NCI-H1105 treated with DMSO at 0.1 percent for 48 hours (cell line): Measurements from ENCODE around the gene CD2AP.
A peak's percentile ranks its signal among the peaks of the same experiment; 100 is the strongest.
"Not testable (repeated sequence)": the region's sequence is repeated elsewhere in the genome, so short reads cannot be mapped to it uniquely, and the experiment has no call there.

Experiments used
- DNase-seq: peaks from one replicate; lab custom pipeline; 2025; lab: John Stamatoyannopoulos, UW

CD2AP gene, protein sequence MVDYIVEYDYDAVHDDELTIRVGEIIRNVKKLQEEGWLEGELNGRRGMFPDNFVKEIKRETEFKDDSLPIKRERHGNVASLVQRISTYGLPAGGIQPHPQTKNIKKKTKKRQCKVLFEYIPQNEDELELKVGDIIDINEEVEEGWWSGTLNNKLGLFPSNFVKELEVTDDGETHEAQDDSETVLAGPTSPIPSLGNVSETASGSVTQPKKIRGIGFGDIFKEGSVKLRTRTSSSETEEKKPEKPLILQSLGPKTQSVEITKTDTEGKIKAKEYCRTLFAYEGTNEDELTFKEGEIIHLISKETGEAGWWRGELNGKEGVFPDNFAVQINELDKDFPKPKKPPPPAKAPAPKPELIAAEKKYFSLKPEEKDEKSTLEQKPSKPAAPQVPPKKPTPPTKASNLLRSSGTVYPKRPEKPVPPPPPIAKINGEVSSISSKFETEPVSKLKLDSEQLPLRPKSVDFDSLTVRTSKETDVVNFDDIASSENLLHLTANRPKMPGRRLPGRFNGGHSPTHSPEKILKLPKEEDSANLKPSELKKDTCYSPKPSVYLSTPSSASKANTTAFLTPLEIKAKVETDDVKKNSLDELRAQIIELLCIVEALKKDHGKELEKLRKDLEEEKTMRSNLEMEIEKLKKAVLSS

DNA sequence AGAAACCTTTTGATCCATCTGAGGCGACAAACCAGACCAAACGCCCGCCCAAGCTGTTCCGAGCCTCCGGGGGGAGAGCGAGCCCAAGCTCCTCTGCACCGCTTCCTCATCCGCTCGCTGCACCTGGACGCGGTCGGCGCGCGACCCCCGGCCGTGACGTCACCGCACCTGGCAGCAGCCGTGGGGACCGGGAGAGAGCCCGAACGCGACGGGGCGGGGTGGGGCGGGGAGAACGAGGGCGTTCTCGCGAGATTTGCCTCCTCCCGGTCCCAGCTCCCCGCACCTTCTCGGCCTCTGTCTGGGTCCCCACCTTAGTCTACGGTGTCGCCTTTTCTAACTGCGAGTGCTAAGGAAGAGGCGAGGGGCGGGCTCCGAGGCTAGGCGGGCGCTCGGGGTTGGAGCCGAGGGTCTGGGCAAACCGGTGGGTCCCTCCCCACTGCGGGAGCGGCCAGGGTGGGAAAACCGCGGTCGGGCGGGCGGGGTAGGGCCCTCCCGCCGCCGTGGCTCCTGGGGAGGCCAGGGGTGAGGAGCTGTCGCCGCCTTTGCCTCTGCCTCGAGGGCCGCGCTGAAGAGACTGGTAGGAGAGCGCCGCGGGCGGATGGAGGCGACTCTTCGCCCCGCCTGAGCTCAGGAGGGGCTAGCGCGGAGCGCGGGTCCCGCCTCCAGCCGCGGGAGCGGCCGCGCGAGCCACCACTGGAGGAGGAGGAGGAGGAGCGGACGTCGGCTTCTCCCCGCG is at the start of gene CD2AP:
Gene CD2AP, plus strand, starts transcription at position 293 of the 736 bp plus-strand sequence. CDS start 456 bp downstream, outside the sequence.
- peak; percentile 96 for DNase-seq

DNA sequence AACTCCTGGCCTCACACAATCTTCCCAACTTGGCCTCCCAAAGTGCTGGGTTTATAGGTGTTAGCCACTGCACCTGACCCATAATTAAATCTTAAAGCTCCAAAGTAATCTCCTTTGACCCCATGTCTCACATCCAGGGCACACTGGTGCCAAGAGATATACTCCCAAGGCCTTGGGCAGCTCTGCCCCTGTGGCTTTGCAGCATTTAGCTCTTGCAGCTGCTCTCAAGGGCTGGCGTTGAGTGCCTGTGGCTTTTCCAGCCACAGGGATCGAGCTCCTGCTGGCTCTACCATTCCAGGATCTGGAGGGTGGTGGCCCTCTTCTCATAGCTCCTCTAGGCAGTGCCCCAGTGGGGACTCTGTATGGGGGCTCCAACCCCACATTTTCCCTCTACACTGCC is 49.3 kb upstream of the CD2AP start:
- DNase-seq = no peak

DNA sequence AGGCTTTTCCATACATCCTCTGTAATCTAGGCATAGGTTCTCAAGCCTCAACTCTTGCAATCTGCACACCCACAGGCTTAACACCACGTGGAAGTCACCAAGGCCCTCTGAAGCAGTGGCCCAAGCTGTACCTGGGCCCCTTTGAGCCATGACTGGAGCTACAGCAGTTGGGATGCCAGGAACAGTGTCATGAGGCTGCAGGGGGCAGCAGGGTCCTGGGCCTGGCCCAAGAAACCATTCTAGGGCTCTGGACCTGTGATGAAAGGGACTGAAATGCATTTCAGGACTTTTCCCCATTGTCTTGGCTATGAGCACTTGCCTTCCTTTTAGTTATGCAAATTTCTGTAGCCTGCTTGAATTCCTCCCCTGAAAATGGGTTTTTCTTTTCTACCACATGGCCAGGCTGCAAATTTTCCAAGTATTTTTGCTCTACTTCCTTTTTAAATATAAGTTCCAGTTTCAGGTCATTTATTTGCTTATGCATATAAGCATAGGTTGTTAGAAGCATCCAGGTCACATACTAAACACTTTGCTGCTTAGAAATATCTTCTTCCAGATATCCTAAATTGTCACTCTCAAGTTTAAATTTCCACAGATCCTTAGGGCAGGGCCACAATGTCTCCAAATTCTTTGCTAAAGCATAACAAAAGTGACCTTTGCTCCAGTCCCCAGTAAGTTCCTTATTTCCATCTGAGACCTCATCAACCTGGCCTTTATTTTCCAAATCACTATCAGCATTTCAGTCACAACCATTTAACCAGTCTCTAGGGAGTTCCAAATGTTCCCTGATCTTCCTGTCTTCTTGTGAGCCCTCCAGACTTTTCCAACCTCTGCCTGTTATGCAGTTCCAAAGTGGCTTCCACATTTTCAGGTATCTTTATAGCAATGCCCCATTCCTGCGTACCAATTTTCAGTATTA is 48.6 kb upstream of the CD2AP start:
- DNase-seq = no peak

DNA sequence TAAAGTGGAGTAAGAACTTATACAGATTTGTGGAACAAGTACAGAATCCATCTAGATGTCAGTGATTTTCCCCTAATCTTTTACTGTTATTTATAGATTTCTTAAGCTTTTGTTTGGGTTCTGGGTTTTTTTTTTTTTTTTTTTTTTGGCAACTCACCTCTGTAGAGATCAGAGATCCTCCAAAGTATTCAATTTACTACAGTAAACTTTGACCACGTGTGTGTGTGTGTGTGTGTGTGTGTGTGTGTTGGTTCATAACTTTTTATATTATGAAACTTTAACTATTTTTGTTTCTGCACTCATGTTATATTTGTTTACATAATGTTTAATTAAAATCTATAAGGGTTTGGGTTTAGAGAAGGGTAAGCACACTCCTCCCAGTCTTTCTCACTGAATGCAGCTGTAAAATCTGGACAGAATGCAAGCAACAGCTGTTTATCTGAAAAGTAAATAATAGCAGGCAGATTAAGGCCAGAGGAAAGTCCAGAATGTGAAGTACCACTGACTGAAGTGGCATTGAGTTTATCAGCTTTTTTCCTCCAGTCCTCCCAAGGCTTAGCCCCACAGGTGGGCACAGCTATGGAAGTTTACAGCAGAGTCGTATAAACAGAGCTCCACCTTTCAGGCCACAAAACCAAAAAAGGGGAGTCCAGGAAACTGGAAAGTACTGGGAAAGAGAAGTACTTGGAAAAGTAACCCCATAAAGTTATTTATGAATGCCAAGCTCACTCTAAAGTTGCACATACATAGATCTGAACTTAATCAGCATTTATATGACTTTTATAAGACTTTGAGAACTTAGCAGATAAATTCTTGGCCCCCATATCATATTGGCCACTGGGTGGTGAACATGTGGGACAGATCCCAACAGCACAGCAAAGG is 43.0 kb upstream of the CD2AP start:
- DNase-seq = peak; percentile 13

DNA sequence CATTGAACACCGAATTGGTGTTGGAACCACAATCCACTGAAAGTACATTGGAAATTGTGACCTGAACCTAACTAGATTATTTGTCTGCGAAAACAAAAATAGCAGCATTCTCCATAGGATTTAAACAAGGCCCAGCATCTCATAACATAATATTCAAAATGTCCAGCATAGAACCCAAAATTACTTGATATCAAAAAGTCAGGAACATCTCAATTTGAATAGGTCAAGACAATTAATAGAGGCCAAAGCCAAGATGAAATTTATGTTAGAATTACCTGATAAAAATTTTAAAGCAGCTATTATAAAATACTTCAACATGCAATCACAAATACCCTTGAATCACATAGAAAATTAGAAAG is 42.4 kb upstream of the CD2AP start:
- DNase-seq = no peak

DNA sequence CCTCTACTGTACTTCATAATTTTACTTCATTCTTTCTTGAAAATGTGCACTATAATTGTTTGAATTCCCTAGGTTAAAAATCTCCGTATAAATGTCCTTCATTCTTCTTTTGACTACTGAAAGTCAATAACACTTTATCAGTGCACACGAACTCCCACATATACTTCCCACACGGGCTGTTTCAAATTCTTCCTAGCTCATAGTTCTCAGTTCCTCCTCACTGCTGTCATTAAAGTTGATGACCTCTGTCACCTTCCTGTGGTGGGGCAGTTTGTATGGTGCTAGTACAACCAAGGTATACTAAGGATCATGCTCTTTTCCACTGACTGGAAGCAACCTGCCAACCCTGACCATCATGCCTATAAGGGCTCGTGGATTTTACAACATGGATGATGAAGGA is 40.0 kb upstream of the CD2AP start:
- no peak for DNase-seq

DNA sequence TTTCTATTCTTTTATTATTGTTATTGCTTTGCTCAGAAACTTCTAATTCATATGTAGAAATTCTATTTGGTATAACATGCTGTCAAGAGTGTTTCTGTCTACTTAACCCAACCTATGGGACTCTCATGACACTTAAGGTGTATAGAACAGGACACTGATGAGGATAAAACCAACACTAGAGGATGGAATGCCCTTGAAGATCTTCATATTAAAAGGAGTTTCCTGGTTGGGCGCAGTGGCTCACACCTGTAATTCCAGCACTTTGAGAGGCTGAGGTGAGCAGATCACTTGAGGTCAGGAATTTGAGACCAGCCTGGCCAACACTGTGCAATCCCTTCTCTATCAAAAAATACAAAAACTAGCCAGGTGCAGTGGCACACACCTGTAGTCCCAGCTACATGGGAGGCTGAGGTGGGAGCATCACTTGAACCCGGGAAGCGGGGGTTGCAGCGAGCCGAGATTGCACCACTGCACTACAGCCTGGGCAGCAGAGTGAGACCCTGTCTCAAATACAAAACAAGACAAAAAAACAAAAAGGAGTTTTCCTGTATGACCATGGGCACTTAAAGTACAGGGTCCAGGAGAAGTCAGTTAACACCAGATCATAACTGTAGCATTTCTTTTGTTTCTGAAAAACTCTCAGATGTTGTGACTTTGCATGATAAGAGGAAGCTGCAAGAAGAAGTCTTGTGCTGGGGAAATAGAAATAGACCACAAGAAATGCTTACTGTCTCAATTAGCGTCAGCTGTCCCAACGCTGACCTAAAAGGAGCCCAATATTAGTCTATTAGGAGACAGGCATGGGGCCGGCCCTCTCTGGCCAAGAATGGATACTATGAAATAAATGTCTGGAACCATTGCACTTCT is 38.9 kb upstream of the CD2AP start:
- DNase-seq = no peak

DNA sequence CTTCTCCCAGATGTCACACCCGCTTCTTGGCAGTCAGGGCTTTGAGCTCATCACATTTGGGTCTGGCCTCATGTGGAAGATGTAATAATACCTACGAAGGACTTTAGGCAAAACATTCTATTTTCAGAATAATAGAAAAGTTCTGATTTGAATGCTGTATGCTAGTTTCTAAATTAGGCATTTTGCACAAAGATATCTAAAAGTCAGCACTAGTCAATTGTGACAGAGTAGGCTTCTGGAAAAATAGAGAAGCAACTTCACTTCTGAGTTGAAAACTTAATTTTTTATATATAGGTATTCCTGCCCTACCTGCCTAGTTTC is 38.3 kb upstream of the CD2AP start:
- DNase-seq = no peak

DNA sequence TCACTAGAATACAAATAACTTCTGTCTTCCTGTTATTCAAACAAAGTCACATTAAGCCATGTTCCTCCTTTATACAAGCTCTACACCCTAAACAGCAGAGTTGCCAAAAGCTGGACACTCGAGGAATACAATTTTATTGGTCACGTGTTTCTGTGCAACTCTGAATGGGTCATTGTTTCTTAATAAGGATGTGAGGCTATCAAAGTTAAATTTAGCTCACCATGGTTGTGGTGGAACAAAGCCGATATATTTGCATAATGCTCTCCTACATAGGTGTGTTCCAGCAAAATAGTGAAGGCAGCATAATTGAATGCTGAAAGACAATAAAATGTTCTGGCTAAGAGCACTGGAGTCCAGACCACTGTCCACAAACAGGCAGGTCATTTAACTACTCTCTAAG is 36.9 kb upstream of the CD2AP start:
- DNase-seq = peak; percentile 62

DNA sequence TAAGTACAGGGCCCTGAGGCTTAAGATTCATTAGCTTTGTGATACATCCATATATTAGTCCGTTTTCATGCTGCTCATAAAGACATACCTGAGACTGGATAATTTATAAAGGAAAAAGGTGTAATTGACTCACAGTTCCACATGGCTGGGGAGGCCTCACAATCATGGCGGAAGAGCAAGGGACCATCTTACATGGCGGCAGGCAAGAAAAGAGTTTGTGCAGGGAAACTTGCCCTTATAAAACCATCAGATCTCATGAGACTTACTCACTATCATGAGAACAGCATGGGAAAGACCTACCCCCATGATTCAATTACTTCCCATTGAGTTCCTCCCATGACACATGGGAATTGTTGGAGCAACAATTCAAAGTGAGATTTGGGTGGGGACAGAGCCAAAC is 32.6 kb upstream of the CD2AP start:
- not testable (repeated sequence) for DNase-seq

DNA sequence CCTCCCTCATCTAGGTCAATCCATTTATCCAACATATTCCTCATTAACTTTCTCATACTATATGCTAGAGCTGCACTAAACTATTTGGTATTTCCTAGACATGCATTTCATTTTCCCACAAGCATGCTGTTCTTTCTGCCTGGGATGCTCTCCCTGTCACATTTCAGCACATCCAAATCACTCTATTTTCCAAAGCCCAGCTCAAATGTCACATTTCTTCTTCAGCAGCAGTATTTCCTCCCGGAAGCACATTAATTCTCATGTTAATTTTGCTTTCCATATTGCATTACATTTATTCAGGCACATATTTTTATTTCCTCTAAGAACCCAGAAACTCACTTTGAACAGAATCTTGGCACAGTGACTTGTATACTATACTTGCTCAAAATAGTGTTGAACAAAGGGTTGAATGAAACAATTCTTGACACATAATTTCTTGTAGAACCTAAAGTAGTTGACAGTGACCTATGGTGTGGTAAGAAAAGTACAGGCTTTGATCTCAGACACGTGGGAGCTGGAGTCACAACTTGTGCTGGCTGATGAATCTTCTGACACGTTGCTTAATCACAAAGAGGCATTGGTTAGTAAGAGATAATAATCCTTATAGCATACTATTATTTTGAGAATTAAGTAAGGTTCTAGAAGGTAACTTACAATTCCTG is 30.8 kb upstream of the CD2AP start:
- no peak for DNase-seq

DNA sequence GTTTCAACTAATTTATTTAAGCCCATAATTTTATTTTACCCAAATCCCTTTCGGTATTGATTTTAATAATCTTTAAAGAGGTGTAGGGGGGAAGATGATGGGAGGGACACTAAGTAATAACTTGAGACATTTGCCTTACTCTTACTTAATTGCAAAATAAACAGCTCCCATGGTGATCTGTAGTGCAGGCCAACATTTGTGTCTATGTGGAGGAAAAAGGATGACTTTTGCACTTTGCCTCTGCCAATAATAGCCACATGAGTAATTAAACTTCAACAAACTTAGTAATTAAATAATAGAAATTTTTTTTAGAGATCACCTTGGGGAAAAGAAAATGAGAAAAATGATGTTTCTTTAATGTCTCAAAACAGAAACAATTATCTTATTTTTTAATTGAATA is 29.9 kb upstream of the CD2AP start:
- DNase-seq = no peak

DNA sequence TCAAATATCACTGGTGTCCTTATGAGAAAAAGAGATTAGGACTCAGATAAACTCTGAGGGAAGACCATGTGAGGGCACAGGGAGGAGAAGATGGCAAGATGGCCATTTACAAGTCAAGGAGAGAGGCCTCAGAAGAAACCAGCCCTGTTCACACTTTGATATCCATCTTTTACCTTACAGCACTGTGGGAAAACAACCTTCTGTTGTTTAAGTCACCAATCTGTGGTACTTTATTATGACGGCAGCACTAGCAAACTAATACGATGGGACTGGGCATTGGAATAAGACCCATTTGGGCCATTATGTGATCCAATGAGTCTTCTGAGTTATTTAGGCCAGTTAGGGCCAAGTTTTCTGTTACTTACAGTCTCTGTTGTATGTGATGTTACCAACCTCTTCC is 26.4 kb upstream of the CD2AP start:
- DNase-seq = no peak

DNA sequence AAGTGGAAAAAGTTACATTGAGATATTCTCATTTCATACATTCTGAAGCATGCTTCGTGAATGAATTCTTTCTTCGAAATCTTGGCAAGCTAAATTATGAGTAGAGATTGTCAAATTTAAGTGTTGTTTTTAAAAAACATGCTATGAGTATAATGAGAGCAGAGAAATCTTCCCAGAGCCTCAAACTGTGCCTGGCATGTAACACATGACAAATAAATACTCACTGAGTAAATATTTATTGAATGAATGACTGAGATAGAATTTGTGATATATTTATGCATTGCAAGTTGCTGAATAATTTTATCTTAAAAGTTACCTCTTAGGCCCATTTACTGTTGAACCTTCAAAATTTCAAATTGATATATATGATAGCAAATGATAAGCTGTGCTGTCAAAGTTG is 24.7 kb upstream of the CD2AP start:
- no peak for DNase-seq

DNA sequence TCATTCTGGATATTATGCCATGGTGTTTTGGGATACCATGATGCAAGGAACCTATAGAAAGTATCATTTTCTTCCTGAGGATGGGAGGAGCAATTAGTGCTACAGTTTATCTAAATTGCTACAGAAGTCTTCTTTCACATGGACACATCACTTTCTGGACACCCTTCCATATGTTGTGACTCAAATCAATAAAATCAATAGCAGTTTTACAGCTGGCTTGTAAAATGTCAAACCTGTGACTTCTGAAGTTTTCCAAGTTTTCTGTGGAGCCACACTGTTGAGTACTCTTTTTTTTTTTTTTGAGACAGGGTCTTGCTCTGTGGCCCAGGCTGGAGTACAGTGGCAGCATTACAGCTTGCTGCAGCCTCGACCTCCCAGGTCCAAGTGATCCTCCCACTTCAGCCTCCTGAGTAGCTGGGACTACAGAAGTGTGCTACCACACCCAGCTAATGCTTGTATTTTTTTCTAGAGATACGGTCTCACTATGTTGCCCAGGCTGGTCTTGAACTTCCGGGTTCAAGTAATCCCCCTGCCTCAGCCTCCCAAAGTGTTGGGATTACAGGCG is 24.1 kb upstream of the CD2AP start:
- no peak for DNase-seq

DNA sequence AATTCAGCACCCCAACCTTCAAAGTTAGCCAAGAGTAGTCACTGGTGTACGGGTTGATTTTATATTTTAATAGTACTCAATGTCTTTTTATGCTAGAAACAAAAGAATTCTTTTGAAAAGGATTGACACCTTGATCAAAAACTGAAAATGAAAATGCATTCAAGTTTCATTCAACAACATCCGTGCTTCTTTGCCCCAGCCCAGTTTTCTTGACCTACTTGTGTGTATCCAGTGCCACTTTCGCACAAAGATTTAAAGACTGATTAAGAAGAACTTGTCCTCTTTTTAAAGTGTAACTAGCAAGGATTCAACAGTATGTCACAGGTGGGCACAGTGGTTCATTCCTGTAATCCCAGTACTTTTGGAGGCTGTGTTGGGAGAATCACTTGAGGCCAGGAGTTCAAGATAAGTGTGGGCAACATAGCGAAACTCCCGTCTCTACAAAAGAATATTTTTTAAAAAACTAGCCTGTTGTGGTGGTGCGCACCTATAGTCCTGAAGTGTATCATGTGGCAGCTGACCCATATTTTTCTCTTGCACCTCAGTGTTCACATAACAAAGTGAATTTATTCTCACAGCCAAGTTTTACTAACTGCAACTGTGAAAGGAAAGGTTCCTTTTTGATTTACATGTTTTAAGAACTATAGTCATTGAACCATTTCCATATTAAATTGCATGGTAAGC is 22.7 kb upstream of the CD2AP start:
- no peak for DNase-seq

DNA sequence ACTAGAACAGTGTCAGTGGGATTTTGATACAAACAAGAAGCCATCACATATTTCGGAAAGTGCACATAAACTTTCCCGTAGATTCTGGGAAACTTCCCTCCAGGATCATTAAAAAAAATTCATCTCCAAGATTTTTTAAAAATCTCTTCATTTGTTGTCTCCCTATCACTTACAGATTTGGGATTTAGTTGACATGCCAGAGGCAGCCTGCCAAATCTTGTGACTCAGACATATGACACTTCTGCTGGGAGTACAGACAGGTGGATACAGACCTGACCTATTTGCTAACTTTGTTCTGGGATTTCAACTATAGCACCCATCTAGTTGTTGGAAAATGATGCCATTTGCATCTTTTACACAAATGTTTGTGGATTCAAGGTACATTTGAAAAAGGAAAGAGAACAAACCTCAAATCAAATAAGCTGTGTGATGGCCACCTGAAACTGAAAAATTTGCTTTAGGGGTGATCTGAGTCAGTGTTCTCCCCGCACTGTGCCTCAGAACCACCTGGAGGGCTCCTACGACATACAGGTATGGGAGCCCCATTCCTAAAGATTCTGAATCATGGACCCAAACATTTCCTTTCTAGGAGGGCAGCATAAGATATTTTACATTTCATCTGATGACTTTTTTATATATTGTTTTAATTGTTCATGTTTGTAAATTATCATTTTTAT is 21.9 kb upstream of the CD2AP start:
- peak; percentile 11 for DNase-seq

DNA sequence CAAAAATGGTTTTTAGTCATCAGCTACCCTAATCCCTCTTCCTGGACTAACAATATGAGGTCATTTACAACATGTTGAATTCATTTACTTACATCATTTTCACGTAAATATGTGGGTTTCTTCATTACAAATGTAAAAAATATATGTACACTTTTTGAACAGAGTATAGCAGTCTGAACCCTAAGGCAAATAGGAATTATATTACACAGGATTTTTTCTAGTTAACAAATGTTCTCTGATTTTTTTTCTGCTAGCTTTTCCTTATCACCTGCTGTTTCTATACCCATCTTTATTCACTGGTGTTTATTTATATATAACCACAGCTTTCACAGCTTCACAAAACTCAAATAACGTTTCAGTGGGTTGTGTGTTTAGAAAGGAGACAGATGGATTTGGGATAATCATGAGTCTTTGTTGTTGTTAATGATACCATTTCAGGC is 21.0 kb upstream of the CD2AP start:
- no peak for DNase-seq
